NCI-H748 (cell line): ENCODE results near the gene CALD1.

Experiments
- DNase-seq: peaks from one replicate; lab custom pipeline; 2025; ENCODE audit not compliant: unreplicated experiment; lab: John Stamatoyannopoulos, UW

CALD1 gene

GRCh38 chr7:134758981-134759380 is 20.5 kb upstream of the CALD1 start:
- DNase-seq = no peak

DNA sequence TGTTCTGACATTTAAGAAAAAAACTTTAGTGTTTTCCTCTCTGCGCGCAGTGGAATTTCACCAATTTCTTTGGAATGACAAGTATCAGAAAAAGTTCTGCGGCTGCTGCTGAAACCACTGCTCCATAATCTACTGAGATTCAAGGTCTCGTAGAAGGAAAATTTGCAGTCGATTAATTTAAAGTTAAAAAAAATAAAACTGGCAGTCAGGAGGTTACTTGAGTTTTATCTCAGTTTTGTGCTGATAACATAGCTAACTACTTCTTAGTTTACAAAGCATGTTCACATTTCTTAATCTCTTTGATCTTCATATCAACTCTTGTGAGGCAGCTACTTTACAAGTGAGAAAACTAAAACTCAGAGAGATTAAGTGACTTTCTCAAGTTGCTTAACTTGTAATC is 18.2 kb upstream of the CALD1 start:
- DNase-seq = no peak

DNA sequence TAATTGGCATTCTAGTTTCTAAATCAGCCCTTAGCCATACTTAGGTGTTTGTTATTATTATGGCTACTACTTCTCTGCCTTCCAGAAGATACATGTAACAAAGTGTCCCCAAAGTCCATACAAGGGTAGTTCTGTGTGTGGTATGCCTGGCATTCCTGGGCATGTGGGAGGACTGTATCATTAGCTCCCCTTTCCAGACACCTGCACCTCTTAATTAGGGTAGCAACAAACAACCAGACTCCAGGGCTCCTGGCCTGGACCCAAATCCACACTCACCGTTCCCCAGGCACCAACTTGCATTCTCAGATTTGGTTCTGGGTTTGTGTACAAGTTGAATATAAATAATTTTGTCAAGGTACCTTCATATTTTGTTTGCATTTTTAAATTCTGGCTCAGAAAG is 15.5 kb upstream of the CALD1 start:
- DNase-seq = no peak

DNA sequence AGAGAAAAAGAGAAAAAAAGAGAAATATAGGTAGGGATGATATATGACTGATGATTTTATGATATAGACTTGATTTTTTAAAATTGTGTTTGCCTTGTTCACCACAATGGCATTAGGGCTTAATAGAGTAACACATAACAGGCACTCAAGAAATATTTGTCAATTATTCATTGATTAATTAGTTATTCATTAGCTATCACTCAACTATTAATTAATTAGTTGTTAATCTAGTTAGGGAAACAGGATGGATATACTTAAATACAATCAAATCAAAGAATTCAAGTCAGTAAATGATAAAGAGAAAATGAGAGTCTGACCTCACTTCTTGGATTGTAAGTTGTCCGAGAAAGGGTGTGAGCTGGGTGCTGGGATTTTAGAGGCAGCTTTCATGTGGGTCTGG is 15.1 kb upstream of the CALD1 start:
- no peak for DNase-seq

- DNase-seq = no peak
These were observed 12.5 kb upstream of the CALD1 start for GRCh38 chr7:134766779-134767519.

GRCh38 chr7:134767520-134768168 is 11.8 kb upstream of the CALD1 start:
- no peak for DNase-seq

GRCh38 chr7:134768243-134768642 is 11.2 kb upstream of the CALD1 start:
- DNase-seq = no peak

DNA sequence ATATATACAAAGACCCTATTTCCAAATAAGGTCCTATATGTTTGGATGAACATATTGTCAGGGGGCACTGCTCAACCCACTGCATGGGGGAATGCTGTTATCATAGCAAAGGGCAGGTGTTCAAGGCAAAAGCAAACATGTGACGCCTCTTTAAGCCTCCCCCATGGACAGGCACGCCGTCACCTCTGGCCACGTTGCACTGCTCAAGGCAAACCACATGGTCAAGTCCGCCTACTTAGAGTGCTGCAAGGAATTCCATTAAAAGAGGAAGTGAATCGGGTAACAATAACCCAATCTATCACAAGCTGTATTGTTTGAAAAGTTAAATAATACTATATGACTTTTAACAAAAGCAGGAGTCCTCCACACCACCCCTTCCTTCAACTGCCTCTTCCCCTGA is 8.8 kb upstream of the CALD1 start:
- no peak for DNase-seq

- no peak for DNase-seq
These were observed 8.3 kb upstream of the CALD1 start for GRCh38 chr7:134771111-134771510.

GRCh38 chr7:134771889-134772288 is 7.5 kb upstream of the CALD1 start:
- no peak for DNase-seq

- no peak for DNase-seq
These were observed 7.0 kb upstream of the CALD1 start for GRCh38 chr7:134772401-134772800.

GRCh38 chr7:134773164-134773563 is 6.3 kb upstream of the CALD1 start:
- no peak for DNase-seq

DNA sequence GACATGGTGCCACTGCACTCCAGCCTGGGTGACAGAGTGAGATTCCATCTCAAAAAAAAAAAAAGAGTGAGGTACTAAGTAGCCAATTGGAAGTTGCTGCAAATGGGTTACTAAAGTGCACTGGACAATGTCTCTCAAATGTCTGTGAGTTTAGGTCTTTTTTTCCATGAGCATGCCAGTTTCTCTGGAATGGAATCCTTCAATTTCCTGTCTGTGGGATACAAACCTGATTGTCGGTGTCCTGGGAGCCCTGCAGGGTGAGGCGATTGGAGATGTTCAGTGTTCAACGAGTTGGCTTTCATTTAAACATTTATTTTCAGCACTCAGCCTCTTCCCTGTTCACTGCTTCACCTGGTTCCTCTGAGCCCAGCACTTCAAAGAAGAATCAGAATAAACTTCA is 5.3 kb upstream of the CALD1 start:
- DNase-seq = no peak

- DNase-seq = no peak
These were observed 2.0 kb upstream of the CALD1 start for GRCh38 chr7:134777470-134777869.

DNA sequence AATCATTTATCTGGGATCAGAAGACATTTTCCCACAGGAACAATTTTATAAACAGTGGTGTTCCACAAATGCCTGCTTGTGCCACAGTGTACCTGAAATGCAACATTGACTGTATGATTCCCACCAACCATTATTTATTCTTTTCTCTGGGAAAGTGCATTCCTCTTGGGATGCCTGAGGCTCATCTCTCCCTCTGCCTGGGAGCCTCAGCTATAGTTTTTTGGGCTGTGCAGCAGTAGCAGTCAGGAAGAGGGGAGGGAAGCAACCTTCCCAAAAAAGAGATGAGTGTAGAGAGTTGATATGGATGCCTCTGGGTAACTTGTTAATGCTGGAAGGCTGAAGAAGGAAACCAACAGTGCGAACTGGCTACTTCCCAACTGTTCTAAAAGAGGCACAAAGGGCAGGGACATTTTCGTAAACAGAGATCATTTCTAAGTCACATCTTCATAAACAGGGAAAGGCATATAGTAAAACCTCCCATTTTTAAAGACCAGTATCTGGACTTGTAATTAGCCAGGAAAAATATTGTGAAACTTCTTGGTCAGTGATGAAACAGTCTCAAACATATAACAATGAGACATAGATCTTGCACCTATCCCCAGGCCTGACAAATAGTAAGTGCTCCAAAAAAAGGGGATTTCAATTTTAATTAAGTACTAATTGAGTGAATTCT is 1.4 kb upstream of the CALD1 start:
- DNase-seq = no peak

GRCh38 chr7:134779741-134780065 is 269 bp downstream of the CALD1 start:
- no peak for DNase-seq

- DNase-seq = no peak
These were observed 863 bp downstream of the CALD1 start for GRCh38 chr7:134780166-134780828.

- no peak for DNase-seq
These were observed 1.7 kb downstream of the CALD1 start for GRCh38 chr7:134781171-134781570.

- DNase-seq = no peak
These were observed 2.7 kb downstream of the CALD1 start for GRCh38 chr7:134782121-134782623.

DNA sequence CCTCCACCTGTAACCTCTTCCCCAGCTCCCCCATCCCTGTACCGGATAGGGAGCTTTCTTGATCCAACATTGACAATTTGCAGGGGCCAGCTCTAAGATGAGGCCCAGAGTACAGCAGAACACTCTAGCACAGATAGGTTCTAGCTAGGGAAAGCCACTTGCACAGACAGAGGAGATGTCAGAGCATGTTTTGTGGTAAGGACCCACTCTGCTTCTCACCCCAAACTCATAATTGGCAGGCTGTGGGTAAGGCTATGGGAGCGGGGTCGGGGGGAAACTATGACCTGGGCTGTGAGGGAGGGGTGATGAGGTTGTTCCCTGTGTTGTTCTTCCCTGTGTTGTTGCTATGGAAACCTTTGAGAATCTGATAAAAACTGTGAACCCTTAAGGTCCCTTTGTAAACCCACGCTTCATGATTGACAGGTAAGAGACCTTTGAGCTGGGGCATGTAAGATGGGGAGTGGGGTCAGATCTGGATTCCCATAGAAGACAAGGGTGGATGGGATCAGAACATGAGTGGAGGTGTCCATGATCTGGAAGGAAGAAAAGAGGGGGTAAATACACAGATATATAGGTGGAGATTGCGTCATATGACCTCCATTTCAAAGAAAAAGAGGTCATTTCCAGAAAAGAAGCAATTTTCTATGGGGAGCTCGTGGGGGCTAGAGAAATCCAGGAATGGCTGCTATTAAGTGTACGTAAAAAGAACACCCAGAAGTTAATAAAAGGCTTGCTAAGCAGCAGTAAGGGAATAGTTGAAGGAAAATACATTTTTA is 4.0 kb downstream of the CALD1 start:
- DNase-seq = no peak
